Middle frontal gyrus (tissue), 1 donor: ENCODE data around the gene WDR33.

Experiments
- DNase-seq: peaks from one replicate; pipeline ENCODE4 v3.0.0-alpha.2; 2015; ENCODE audit warnings: low spot score; ENCODE audit errors: extremely low spot score

Gene WDR33

DNA sequence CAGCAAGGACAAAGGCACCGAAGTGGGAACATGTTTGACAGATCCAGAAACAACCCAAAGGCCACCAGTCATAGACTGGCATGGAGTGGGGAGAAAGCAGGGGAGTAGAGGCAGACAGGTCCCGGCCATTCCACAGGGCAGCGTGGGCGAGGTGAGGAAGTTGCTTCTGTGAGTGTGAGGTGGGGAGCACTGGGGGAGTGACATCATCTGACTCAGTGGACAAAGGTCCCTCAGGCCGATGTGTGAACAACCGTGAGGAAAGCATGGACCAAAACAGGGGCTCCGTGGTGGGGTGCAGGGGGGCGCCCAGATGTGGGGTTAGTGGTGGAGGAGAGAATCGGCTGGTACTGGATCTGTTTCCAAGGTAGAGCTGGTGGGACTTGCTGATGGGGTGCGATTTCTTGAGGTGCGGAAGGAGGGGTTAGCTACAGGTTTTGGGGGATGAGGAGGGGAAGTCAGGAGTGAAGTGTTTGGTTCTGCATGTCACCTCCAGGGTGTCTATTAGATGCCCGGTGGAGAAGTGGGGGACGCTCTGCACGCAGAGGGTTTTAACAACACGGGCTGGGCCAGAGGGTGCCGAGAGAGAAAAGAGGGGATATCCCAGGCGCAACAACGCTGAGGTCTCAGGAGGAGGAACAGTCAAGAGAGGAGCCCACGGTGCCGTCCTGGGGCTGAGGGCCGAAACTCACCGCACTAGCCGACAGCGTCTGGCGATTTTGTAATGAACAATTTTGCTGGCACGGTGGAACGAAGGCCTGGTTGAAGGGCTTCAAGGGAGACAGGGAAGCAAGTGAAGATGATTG, 112.2 kb downstream of the WDR33 start:
- no peak for DNase-seq

DNA sequence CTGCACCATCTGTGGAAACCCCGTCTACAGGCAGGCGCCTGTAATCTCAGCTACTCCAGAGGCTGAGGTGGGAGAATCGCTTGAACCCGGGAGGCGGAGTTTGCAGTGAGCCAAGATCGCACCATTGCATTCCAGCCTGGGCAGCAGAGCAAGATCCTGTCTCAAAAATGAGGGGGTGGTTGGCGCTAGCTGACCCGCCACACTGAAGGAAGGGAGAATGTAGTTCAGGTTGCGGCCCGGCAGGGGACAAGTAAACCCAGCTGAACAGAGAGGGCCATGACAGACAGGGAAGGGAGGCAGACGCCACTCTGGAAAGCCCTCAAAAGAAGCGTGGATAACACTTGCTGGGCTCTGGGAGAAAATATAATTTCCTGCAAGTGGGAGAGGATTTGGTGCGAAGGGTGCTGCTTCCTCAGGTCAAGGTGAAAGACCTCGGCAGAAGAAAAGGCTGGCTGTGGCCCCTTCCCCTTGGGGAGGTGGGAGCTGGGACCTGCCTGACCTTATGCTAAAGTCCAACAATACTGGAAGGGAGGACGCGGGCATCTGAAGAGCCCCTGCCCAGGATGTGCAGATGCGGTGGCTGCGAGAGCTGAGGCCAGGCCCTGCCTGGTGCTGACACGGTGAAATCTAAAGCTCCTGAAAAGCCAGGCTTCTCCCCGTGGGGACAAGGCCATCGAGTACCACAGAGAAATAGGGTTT, 113.3 kb downstream of the WDR33 start:
- no peak for DNase-seq

DNA sequence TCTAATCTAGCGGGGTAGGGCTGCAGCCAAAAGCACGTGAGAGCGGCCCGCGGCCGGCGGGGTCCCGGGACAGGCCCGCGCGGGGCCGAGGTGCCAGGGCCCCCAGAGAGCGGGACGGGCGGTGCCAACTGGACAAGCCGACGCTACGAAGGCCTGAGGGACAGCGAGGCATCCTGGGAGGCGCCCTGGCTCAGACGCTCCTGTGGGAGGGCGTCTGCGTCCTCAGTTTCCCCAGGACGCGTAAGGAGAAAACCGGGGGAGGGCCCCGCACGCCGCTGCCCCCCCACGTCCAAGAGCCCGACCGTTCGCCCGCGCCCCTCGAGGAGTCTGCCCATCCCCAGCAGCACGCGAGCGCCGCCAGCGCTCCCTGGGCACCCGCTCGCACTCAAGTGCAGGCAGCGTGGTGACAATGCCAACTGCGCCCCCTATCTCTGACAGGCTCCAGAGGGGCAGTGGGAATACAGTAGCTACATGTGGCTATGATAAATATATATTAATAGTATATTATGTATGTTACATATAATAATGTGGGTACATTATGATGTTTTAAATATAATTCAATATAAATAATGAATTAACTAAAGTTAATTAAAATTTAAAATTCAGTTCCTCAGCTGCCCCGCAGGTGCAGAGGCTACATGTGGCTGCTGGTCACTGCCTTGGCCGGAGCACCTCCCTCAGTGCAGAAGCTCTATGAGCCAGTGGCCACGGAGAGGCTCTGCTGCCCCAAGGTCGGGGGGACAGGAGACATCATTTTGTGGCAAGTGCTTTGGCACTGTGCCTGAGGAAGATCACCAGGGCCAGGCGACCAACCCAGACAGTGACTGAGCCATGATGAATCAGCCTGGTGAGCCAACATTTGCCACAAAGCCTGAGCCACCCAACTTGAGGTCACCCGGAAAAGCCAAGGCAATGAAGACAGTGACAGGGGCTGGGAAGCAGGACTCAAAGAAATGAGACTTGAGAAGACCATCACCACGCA, 115.2 kb downstream of the WDR33 start:
- DNase-seq: no peak

- no peak for DNase-seq
Measured at GRCh38 chr2:127694986-127695385, 116.0 kb downstream of the WDR33 start.

DNA sequence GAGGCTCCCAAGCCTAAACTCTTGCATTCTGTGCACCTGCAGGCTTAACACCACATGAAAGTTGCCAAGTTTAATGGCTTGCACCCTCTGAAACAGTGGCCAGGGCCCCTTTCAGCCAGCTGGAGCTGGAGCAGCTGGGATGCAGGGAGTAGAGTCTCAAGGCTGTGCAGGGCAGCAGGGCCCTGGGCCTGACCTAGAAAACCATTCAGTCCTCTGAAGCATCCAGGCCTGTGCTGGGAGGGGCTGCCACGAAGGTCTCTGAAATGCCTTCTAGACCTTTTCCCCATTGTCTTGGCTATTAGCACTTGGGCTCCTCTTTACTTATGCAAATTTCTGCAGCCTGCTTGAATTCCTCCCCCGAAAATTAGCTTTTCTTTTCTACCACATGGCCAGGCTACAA, 120.3 kb downstream of the WDR33 start:
- DNase-seq: no peak

DNA sequence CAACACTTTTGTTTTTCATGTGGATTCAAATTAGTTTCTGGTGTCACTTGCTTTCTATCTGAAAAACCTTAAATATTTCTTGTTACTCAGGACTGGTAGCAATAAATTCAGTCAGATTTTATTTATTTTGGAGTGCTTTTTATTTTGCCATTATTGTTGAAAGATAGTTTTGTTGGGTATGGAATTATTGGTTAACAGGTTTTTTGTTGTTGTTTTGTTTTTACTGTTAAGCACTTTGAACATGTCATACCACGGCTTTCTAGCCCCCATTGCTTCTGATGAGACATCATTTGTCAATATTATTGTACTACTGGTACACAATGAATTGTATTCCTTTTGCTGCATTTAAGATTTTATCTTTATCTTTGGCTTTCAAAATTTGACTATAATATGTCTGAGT, 122.6 kb downstream of the WDR33 start:
- DNase-seq: no peak

DNA sequence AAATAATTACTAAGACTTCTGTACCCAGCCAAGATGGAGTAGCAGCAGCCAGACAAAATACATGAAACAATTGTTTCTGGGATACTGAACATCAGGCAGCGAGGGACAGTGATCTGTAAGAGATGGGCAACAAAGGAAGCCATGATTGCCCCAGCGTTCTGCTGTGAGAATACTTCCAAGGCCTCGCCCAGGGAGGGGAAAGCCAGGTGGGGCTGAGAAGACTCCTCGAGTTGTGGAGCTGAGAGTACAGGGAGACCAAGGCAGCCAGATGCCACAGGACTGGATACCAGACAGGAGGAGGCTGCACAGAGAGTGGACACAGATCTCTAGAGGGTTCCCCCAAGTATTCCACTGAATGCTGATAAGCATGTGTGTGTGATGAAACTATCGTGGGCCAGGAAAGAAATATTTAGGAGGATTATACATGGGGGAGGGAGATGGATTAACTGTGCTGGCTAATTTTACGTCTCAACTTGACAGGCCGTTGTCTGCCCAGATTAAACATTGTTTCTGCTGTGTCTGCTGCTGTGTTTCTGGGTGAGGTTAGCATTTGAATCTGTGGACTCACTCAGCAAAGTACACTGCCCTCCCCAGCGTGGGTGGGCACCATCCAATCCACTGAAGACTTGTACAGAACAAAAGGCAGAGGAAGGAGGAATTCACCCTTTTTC, 125.4 kb downstream of the WDR33 start:
- no peak for DNase-seq

GRCh38 chr2:127683757-127684156, 127.2 kb downstream of the WDR33 start:
- no peak for DNase-seq

- no peak for DNase-seq
Measured at GRCh38 chr2:127683056-127683455, 127.9 kb downstream of the WDR33 start.

- no peak for DNase-seq
Measured at GRCh38 chr2:127681976-127682857, 128.8 kb downstream of the WDR33 start.

DNA sequence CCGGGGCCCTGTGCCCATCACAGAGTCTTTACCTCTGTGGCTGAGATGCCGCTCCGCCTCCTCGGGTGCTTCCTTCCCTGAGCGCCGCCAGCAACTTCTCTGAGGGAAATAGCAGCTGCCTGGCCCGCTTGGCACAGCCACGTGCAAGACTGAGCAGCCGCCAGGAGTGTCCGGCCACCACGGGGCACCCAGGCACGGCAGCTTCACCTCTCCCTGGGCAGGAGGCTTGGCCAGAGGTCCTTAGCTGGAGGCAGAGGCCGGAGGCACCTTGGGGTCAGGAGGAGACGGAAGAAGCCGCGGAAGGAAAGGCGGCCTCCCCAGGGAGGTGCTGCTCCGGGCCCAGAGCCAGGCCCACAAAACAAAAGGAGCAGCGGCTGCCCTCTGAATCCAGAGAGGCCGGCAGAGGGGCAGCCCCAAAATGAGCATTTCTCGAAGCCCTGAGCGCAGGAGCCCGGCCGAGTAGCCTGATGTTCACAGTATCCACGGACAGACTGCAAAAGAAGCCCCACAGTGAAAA, 129.6 kb downstream of the WDR33 start:
- no peak for DNase-seq

GRCh38 chr2:127680706-127681287, 130.2 kb downstream of the WDR33 start:
- no peak for DNase-seq

GRCh38 chr2:127679680-127680361, 131.2 kb downstream of the WDR33 start:
- no peak for DNase-seq

DNA sequence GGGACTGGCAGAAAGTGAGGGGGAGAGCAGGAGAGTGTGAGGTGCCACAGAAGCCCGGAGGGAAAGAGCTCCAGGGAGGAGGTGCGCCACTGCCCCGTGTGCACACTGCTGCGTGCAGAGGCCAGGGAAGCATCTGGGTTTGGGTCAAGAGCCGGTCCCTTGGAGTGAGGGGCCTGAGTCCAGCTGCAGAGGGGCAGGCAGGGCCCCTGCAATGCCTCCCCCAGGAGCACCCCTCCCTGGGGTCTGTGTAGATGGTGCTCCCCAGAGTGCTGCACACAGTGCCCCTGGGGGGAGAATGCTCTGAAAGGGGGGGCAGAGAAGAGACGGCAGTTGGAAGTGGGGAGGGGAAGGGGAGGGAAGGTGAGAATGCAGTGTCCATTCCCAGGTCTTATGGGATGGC, 132.0 kb downstream of the WDR33 start:
- DNase-seq: no peak

DNA sequence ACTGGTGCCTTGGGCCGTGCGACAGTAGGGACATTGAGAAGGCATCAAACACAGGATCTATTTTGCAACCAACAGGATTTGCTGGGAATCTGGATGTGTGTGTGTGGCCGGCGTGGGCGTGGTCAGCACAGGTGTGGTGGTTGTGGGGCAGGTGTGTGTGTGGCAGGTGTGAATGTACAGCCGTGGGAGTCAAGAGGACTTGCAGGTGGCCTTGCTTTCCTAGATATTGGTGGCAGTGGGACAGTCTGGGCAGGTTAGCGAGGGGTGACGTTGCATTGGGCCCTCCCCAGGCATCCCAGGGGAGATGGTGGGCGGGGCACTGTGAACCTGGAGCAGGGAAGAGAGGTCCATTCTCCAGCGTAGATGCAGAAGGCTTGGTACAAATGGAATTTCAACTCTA, 132.4 kb downstream of the WDR33 start:
- DNase-seq: no peak

DNA sequence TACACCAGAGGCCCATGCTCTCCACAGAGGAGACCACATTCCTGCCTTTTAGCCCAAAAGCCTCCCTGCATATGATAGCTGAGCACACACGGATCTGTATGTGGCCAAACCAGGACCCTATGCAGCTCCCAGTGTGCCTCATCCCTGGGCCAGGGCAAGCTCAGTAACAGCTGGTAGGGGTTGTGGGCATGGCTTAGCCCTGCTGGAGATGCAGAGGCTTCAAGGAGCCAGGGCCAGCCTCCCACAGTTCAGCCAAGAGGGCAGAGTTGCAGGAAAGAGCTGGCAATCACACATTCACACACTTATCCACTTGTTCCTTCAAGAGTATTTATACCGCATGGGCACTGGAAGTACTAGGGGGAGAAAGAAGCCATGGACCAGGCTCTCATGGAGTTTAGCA, 134.1 kb downstream of the WDR33 start:
- no peak for DNase-seq

GRCh38 chr2:127675331-127676261, 135.4 kb downstream of the WDR33 start, which contains the start of gene LIMS2:
TSS of gene LIMS2 (minus strand) at chr2:127675530. CDS start at chr2:127675024, 506 bp downstream.
- DNase-seq: no peak
